ENCODE data around the gene HNRNPDL.

DNA sequence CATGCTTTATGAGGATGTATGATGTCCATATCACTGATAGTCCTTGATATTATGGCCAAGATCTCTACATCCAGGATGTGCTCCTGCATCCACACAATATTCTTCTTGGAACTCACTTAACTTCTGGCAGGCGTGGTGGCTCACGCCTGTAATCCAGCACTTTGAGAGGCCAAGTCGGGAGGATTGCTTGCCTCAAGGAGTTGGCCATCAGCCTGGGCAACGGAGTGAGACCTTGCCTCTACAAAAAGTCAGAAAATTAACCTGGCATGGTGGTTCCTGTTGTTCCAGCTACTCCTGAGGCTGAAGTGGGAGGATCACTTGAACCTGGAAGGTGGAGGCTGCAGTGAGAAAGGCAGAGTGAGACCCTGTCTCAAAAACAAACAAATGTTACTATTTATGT lies 54.2 kb downstream of the HNRNPDL start:
- TF ChIP-seq, protein P1, sequence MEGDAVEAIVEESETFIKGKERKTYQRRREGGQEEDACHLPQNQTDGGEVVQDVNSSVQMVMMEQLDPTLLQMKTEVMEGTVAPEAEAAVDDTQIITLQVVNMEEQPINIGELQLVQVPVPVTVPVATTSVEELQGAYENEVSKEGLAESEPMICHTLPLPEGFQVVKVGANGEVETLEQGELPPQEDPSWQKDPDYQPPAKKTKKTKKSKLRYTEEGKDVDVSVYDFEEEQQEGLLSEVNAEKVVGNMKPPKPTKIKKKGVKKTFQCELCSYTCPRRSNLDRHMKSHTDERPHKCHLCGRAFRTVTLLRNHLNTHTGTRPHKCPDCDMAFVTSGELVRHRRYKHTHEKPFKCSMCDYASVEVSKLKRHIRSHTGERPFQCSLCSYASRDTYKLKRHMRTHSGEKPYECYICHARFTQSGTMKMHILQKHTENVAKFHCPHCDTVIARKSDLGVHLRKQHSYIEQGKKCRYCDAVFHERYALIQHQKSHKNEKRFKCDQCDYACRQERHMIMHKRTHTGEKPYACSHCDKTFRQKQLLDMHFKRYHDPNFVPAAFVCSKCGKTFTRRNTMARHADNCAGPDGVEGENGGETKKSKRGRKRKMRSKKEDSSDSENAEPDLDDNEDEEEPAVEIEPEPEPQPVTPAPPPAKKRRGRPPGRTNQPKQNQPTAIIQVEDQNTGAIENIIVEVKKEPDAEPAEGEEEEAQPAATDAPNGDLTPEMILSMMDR (conservative IDR thresholded peaks at IDR 0.05; ENCODE audit: low read length): no peak
- no peak for TF ChIP-seq EZH2phosphoT487 (IDR thresholded peaks at IDR 0.05; ENCODE audit: borderline replicate concordance, low read depth, low read length)
